Peyer's patch (tissue), 4 donors: ENCODE data around the gene KCNQ1OT1. TPM values are rescaled to one million over a fixed set of nuclear protein-coding genes. Genes with fewer than 3 reads are reported as not detected.

Source experiments
- DNase-seq, 3 donors: peaks; one replicate each; pipeline ENCODE4 v3.0.0-alpha.2; 2017 to 2019
- H3K27ac ChIP-seq, 4 donors: fragments of 200-600 bp; sonication (generic); one replicate each; pipeline ENCODE4 v1.5.1; 2016 to 2019
- H3K27me3 ChIP-seq, 2 donors: fragments of 200-600 bp; sonication (generic); one replicate each; pipeline ENCODE4 v1.5.1; 2019
- H3K36me3 ChIP-seq, 3 donors: fragments of 200-600 bp; sonication (generic); one replicate each; pipeline ENCODE4 v1.5.1; 2016 to 2019
- H3K4me1 ChIP-seq, 4 donors: fragments of 200-600 bp; sonication (generic); one replicate each; pipeline ENCODE4 v1.5.1; 2016 to 2019
- H3K4me3 ChIP-seq, 4 donors: fragments of 200-600 bp; sonication (generic); 1 replicate in 3 of 4; 2 replicates in 1 of 4; pipeline ENCODE4 v1.5.1; 2016 to 2019; ENCODE audit warnings: mild to moderate bottlenecking in 1 of 4
- H3K9me3 ChIP-seq, 4 donors: fragments of 200-600 bp; sonication (generic); one replicate each; pipeline ENCODE4 v1.5.1; 2016 to 2019; ENCODE audit warnings: mild to moderate bottlenecking in 1 of 4
- POLR2A ChIP-seq, 2 donors: fragments of 450-650 bp; IDR thresholded peaks; one replicate each; pipeline ENCODE4 v1.5.1; 2017; ENCODE audit warnings: antibody characterized with exemption in 2 of 2, mild to moderate bottlenecking in 2 of 2, moderate library complexity in 2 of 2
- total RNA-seq, 4 donors: library from RNA; depleted of rRNA; stranded (reverse); fragments of >200 nt; gene quantifications; one replicate each; pipeline ENCODE4 v1.1.0, GENCODE V29; 2016
- TF ChIP-seq, protein P1 (sequence below), 6 experiments: fragments of 450-650 bp in 4 of 6; fragments of 200-600 bp in 2 of 6; sonication (generic) in 1 of 6; IDR thresholded peaks; one replicate each; pipeline ENCODE4 v1.5.1; 2017 to 2019; ENCODE audit warnings: antibody characterized with exemption in 6 of 6, mild to moderate bottlenecking in 3 of 6, moderate library complexity in 1 of 6

Gene KCNQ1OT1
- total RNA-seq, 4 donors from 2014 or later, result 3.2 to 6.2 (median 4.5) TPM

DNA sequence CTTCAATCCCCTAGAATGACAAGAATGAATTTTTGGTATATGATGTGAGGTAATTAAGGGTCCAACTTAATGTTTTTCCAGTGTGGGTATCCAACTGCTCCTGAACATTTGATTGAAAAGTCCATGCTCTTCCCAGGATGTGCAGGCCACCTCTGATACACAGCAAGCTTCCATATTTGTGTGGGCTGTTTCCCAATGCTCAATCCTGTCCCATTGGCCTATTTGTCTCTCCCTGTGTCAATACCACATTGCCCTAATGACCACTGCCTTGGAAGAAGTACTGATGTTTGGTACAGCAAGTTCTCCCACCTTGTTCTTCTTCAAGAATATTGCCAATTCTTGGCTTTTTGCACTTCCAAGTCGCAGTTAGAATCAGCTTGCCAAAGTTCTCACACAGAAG lies 42.9 kb downstream of the KCNQ1OT1 start:
- DNase-seq, result no peak
- Histone ChIP-seq H3K27ac (no peak overlapping the region), H3K4me3 (no peak overlapping the region), H3K36me3 (no peaks in the 10 kb centered on the region), H3K9me3 (peaks cover 0 to 22% (median 0%) of the 10 kb centered on the region in 4 donors), H3K27me3 (no peaks in the 10 kb centered on the region), H3K4me1 (no peaks in the 10 kb centered on the region)
- TF ChIP-seq, protein P1, sequence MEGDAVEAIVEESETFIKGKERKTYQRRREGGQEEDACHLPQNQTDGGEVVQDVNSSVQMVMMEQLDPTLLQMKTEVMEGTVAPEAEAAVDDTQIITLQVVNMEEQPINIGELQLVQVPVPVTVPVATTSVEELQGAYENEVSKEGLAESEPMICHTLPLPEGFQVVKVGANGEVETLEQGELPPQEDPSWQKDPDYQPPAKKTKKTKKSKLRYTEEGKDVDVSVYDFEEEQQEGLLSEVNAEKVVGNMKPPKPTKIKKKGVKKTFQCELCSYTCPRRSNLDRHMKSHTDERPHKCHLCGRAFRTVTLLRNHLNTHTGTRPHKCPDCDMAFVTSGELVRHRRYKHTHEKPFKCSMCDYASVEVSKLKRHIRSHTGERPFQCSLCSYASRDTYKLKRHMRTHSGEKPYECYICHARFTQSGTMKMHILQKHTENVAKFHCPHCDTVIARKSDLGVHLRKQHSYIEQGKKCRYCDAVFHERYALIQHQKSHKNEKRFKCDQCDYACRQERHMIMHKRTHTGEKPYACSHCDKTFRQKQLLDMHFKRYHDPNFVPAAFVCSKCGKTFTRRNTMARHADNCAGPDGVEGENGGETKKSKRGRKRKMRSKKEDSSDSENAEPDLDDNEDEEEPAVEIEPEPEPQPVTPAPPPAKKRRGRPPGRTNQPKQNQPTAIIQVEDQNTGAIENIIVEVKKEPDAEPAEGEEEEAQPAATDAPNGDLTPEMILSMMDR (IDR thresholded peaks at IDR 0.05), result no peak
- TF ChIP-seq POLR2A (IDR thresholded peaks at IDR 0.05), result no peak

DNA sequence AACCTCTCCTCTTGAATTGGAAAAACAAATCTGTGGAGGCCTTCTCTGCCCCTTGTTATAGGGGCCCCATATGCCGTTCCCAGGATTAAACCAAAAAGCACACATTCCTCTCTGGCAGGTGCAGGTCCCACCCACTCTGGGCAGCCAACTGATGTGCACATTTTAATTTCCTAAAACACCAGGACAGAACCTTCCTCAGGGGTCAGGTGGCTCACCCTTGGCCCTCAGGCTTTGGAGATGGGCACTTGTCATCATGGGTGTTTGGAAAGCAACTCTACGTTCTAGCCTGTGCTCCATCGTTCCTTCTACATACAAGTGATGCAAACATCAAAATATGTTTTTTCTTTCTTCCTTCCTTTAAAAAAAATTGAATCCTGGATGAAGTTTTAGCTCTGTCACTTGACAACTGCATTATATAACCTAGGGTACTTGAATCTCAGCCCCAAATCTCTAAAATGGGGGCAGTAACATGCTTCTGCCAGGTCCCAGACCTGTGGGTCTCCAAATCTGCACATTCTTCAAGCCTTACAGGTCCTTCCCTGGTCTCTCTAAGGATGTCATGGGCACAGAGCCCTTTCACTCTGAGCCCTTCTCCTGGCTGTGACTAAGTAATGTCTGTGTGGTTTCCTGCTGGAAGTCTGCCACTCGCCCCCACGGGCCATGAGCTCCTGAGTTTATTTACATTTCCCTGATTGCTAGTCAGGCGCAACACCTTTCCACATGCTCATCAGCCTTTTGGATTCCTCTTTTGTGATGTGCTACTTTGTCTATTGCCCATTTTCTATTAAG lies 43.8 kb downstream of the KCNQ1OT1 start:
- H3K27ac ChIP-seq, result no peak overlapping the region
- H3K36me3 ChIP-seq, result no peaks in the 10 kb centered on the region
- H3K4me3 ChIP-seq, result no peak overlapping the region
- peak in 1 of 3 donors; percentile 41 for DNase-seq
- H3K27me3 ChIP-seq, result no peaks in the 10 kb centered on the region
- peaks cover 0 to 19% (median under 1%) of the 10 kb centered on the region in 4 donors for H3K9me3 ChIP-seq
- H3K4me1 ChIP-seq, result no peaks in the 10 kb centered on the region
- TF ChIP-seq POLR2A (IDR thresholded peaks at IDR 0.05), result no peak
- TF ChIP-seq, protein P1 (IDR thresholded peaks at IDR 0.05), result no peak

DNA sequence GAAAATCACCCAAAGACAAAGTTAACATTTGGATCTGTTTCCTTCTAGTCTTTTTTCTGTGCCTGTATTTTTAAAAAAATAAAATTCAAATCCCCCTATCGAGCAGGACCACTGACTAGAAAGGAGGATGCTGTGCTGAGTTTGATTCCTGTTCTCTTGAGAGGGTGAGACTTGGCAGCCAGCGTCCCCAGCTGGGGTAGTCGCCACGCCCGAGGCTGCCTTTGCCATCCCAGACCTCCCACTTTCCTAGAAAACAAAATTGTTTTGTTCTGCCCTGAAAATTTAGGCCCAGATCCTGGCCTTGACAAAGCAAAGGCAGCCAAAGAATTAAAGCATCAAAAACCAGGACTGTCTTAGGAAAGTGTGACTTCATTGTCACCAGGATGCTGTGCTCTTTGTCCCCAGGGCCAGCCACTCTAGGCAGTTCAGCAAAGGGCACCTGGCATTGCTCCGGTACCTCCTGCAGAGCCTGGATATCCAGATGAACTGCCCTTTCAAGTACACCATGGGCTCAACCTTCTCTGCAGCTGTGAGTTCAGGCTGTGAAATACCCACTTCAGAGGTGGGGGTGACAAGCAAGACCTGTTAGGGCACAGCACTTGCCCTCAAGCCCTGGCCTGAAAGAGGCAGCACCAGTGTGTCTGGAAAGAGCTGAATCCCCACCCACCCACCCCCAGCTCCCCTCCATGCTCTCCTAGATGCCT lies 44.6 kb downstream of the KCNQ1OT1 start:
- TF ChIP-seq, protein P1 (IDR thresholded peaks at IDR 0.05), result no peak
- no peak for TF ChIP-seq POLR2A (IDR thresholded peaks at IDR 0.05)
- DNase-seq, result peak in 1 of 3 donors; percentile 25
- H3K4me3 ChIP-seq, result no peak overlapping the region
- no peaks in the 10 kb centered on the region for H3K36me3 ChIP-seq
- H3K27ac ChIP-seq, result no peak overlapping the region
- no peaks in the 10 kb centered on the region for H3K4me1 ChIP-seq
- no peaks in the 10 kb centered on the region for H3K27me3 ChIP-seq
- peaks cover 0 to 13% (median 6%) of the 10 kb centered on the region in 4 donors for H3K9me3 ChIP-seq

DNA sequence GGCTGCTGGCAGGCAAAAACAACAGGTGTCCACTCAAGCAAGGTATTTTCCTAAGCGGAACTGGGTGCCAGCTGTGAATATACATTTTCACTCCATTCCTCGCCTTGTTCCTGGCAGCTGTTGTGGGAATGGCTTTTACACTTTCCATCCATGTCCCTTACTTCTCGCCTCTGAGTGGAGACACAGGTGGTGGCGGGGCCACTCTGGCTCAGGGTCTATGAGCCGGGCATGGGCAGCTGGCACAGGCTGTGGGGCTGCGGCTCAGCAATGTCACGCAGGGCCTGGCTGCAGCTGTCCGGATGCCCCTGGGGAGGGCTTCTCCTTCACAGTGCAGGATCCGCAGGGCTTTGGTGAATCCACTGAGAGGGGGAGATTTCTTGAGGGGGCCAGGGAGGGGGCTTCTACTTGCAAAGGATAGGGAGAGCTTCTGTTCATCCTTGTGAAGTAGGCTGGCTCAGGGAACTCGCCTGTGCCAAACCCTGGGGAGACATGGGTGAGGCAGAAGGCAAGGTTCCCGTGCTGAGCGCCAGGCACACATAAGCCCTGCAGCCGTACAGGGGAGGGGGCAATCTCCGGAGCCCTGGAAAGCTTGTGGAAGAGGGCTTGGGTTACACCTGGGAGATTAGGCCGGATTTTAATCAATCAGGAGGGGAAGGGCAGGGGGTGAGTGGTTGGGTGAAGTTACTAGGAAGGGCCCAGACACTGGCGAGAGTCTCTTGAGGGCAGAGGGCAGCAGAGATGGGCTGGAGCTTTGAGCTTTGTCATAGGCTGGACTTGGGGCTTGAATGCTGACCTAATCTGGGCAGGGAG lies 45.7 kb downstream of the KCNQ1OT1 start:
- H3K27me3 ChIP-seq, result no peaks in the 10 kb centered on the region
- H3K9me3 ChIP-seq, result peaks cover 0 to 18% (median 10%) of the 10 kb centered on the region in 4 donors
- H3K4me1 ChIP-seq, result no peaks in the 10 kb centered on the region
- peak in 1 of 3 donors; percentile 38 for DNase-seq
- no peaks in the 10 kb centered on the region for H3K36me3 ChIP-seq
- H3K4me3 ChIP-seq, result no peak overlapping the region
- TF ChIP-seq, protein P1 (IDR thresholded peaks at IDR 0.05), result no peak
- no peak for TF ChIP-seq POLR2A (IDR thresholded peaks at IDR 0.05)
- no peak overlapping the region for H3K27ac ChIP-seq

DNA sequence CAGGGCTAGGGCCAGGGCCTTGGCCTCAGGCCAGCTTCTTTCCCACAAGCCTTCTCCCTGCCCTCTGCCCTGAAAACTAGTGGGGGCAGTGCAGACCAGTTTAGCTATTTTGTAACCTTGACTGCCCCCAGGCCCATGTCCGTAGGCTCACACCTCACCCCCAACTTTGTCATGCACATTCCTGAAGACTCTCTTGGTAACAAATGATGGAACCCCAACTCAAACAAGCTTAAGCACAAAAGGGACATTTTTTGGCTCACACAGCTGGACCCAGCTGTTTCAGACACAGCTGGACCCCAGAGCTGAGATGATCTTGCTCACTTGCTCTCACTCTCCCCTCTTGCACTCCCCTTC lies 46.6 kb downstream of the KCNQ1OT1 start:
- H3K4me3 ChIP-seq, result no peak overlapping the region
- TF ChIP-seq, protein P1 (IDR thresholded peaks at IDR 0.05), result no peak
- TF ChIP-seq POLR2A (IDR thresholded peaks at IDR 0.05), result no peak
- H3K27ac ChIP-seq, result no peak overlapping the region
- peaks cover 0 to 25% (median 10%) of the 10 kb centered on the region in 4 donors for H3K9me3 ChIP-seq
- peak in 1 of 3 donors; percentile 26 for DNase-seq
- no peaks in the 10 kb centered on the region for H3K36me3 ChIP-seq
- no peaks in the 10 kb centered on the region for H3K27me3 ChIP-seq
- H3K4me1 ChIP-seq, result no peaks in the 10 kb centered on the region
